Fibroblast of mammary gland (primary cell): ENCODE results near the gene DYNLT2B.
"Not testable (repeated sequence)": the region's sequence is repeated elsewhere in the genome, so short reads cannot be mapped to it uniquely, and the experiment has no call there.

Experiments
- DNase-seq: peaks from one replicate; pipeline ENCODE4 v3.0.0-alpha.2; 2010; ENCODE audit warnings: low read depth
- H3K4me3 ChIP-seq: 2 replicates; pipeline ENCODE4 v1.5.1; 2011; ENCODE audit warnings: low read depth, mild to moderate bottlenecking, low read length, moderate library complexity; ENCODE audit not compliant: control insufficient read depth
- CTCF ChIP-seq: conservative IDR thresholded peaks from 2 replicates; pipeline ENCODE4 v1.5.1; 2011; ENCODE audit warnings: low read depth, low read length, inconsistent platforms; ENCODE audit not compliant: control insufficient read depth, insufficient read depth

Gene DYNLT2B

GRCh38 chr3:196315821-196316220 is 2.2 kb downstream of the DYNLT2B start:
- DNase-seq = no peak
- H3K4me3 ChIP-seq = no peak overlapping the region
- TF ChIP-seq CTCF = no peak

- no peak overlapping the region for H3K4me3 ChIP-seq
- TF ChIP-seq CTCF = no peak
- no peak for DNase-seq
Measured at GRCh38 chr3:196314597-196314996, 3.4 kb downstream of the DYNLT2B start.

- H3K4me3 ChIP-seq, DNase-seq: not testable (repeated sequence)
Measured at GRCh38 chr3:196314086-196314485, 4.0 kb downstream of the DYNLT2B start.

DNA sequence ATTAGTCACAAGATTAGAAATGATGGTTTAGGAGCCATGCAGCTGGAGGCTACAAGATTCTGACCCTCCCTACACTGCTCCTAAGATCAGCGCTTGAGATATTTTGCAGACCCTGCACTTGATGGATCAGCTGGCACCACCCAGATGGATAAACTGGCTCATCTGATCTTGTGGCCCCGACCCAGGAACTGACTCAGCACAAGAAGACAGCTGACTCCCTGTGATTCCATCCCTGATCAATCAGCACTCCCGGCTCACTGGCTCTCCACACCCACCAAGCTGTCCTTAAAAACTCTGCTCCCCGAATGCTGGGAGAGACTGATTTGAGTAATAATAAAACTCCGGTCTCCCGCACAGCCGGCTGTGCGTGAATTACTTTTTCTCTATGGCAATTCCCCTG is 15.1 kb downstream of the DYNLT2B start:
- not testable (repeated sequence) for H3K4me3 ChIP-seq
- peak; percentile 16 for DNase-seq

DNA sequence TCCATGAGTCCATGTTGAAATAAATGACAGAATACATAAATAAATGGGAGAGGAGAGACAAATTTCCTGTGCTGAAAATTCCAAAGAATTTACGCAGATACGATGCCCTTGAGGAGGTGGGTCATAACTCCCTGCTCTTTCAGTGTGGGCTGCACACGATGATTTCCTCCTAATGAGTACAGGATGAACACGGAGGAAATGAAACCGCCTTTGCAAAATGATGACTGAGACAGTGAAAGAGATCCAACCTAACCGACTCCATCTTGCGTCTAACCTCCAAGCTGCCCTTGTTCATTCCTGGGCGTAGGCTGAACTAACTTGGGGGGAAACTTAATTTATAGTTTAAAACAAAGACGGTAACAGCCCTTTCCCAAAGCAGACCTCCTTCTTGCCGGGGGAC is 15.5 kb downstream of the DYNLT2B start:
- DNase-seq = peak; percentile 54

GRCh38 chr3:196298521-196298920 is 19.5 kb downstream of the DYNLT2B start:
- no peak for TF ChIP-seq CTCF
- no peak overlapping the region for H3K4me3 ChIP-seq
- DNase-seq = no peak

More for the DNA sequence above, 15.5 kb downstream of the DYNLT2B start:
- not testable (repeated sequence) for H3K4me3 ChIP-seq

GRCh38 chr3:196292286-196292923 is 25.6 kb downstream of the DYNLT2B start:
- H3K4me3 ChIP-seq = no peak overlapping the region
- TF ChIP-seq CTCF = no peak
- no peak for DNase-seq

DNA sequence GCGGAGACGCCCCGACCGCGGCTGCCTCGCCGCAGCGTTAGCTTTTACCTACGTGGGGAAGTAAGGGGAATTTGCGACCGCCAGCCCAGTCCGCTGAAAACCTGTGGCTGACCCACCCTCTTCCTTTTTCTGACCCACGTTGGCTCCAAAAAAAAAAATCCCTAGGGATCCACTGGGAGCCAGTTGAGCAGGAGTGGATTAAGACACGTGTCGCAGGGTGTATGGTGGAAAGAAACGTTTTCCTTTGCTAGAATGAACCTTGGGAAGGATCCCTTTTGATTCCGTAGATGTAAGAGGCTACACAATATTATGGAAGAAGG is 29.9 kb downstream of the DYNLT2B start:
- H3K4me3 ChIP-seq = peak overlapping the region; percentile 100
- peak; percentile 61 for DNase-seq

More for the DNA sequence above, 29.9 kb downstream of the DYNLT2B start:
- TF ChIP-seq CTCF = no peak
